H9 (cell line): ENCODE data around the gene FGFBP3. TPM values are rescaled to one million over a fixed set of nuclear protein-coding genes. Genes with fewer than 3 reads are reported as not detected.

ENCODE experiments used
- DNase-seq: peaks from one replicate; pipeline ENCODE4 v3.0.0-alpha.2; 2017
- H2AFZ ChIP-seq: one replicate; pipeline ENCODE4 v1.6.1; 2013; ENCODE audit warnings: mild to moderate bottlenecking, low read length, control low read depth, moderate library complexity
- H2AK5ac ChIP-seq: 2 replicates; pipeline ENCODE4 v1.6.1; 2013; ENCODE audit warnings: low read length, control low read depth, mixed read lengths; ENCODE audit not compliant: insufficient read length
- H2BK120ac ChIP-seq: one replicate; pipeline ENCODE4 v1.6.1; 2013; ENCODE audit warnings: low read depth, mild to moderate bottlenecking, low read length, control low read depth, inconsistent platforms; ENCODE audit not compliant: poor library complexity, severe bottlenecking
- H2BK12ac ChIP-seq: 2 replicates; pipeline ENCODE4 v1.6.1; 2013; ENCODE audit warnings: low read length, control low read depth, mixed read lengths, low read depth; ENCODE audit not compliant: insufficient read length
- H2BK15ac ChIP-seq: 2 replicates; pipeline ENCODE4 v1.6.1; 2013; ENCODE audit warnings: low read depth, low read length, control low read depth
- H2BK20ac ChIP-seq: one replicate; pipeline ENCODE4 v1.6.1; 2013; ENCODE audit warnings: low read depth, mild to moderate bottlenecking, low read length, control low read depth, inconsistent platforms; ENCODE audit not compliant: poor library complexity, severe bottlenecking
- H2BK5ac ChIP-seq: 2 replicates; pipeline ENCODE4 v1.6.1; 2013; ENCODE audit warnings: low read length, control low read depth, mixed read lengths; ENCODE audit not compliant: insufficient read length
- H3K14ac ChIP-seq: 2 replicates; pipeline ENCODE4 v1.6.1; 2013; ENCODE audit warnings: low read length, control low read depth; ENCODE audit not compliant: insufficient read depth
- H3K18ac ChIP-seq: 2 replicates; pipeline ENCODE4 v1.6.1; 2013; ENCODE audit warnings: low read depth, mild to moderate bottlenecking, mixed read lengths, low read length, control low read depth; ENCODE audit not compliant: insufficient read length
- H3K23ac ChIP-seq: 2 replicates; pipeline ENCODE4 v1.6.1; 2013; ENCODE audit warnings: low read length, control low read depth, mixed read lengths, low read depth; ENCODE audit not compliant: insufficient read length
- H3K23me2 ChIP-seq: 2 replicates; pipeline ENCODE4 v1.6.1; 2013; ENCODE audit warnings: low read depth, mild to moderate bottlenecking, mixed read lengths, low read length, control low read depth; ENCODE audit not compliant: insufficient read length, poor library complexity, severe bottlenecking
- H3K27ac ChIP-seq: 2 replicates; pipeline ENCODE4 v1.5.1; 2013; ENCODE audit warnings: low read length, control low read depth, mixed read lengths, low read depth; ENCODE audit not compliant: insufficient read length
- H3K27me3 ChIP-seq: 2 replicates; pipeline ENCODE4 v1.6.1; 2013; ENCODE audit warnings: low read length, control low read depth, inconsistent platforms; ENCODE audit not compliant: insufficient read depth
- H3K4ac ChIP-seq: 2 replicates; pipeline ENCODE4 v1.6.1; 2013; ENCODE audit warnings: low read depth, mild to moderate bottlenecking, control low read depth, inconsistent platforms, low read length, moderate library complexity
- H3K4me1 ChIP-seq: 2 replicates; pipeline ENCODE4 v1.6.1; 2013; ENCODE audit warnings: low read length, control low read depth, inconsistent platforms; ENCODE audit not compliant: insufficient read depth
- H3K4me2 ChIP-seq: 2 replicates; pipeline ENCODE4 v1.6.1; 2013; ENCODE audit warnings: low read length, control low read depth, mixed read lengths; ENCODE audit not compliant: insufficient read length, insufficient read depth
- H3K56ac ChIP-seq: 2 replicates; pipeline ENCODE4 v1.6.1; 2013; ENCODE audit warnings: low read depth, mild to moderate bottlenecking, mixed read lengths, low read length, control low read depth; ENCODE audit not compliant: insufficient read length
- H3K79me1 ChIP-seq: 2 replicates; pipeline ENCODE4 v1.6.1; 2013; ENCODE audit warnings: low read depth, mild to moderate bottlenecking, moderate library complexity, low read length, control low read depth, inconsistent platforms; ENCODE audit not compliant: insufficient read depth, poor library complexity, severe bottlenecking
- H3K79me2 ChIP-seq: 2 replicates; pipeline ENCODE4 v1.6.1; 2013; ENCODE audit warnings: low read length, control low read depth, inconsistent platforms; ENCODE audit not compliant: insufficient read depth
- H3K9ac ChIP-seq: 2 replicates; pipeline ENCODE4 v1.6.1; 2013; ENCODE audit warnings: low read length, control low read depth, mixed read lengths; ENCODE audit not compliant: insufficient read length; ENCODE audit errors: extremely low read depth
- H3K9me3 ChIP-seq: one replicate; pipeline ENCODE4 v1.6.1; 2013; ENCODE audit warnings: low read depth, low read length, inconsistent platforms; ENCODE audit not compliant: control insufficient read depth
- H3T11ph ChIP-seq: one replicate; pipeline ENCODE4 v1.6.1; 2013; ENCODE audit warnings: mild to moderate bottlenecking, low read length, control low read depth, inconsistent platforms
- H4K20me1 ChIP-seq: one replicate; pipeline ENCODE4 v1.6.1; 2013; ENCODE audit not compliant: control insufficient read depth, insufficient read length, insufficient read depth
- H4K5ac ChIP-seq: 2 replicates; pipeline ENCODE4 v1.6.1; 2013; ENCODE audit warnings: low read depth, mild to moderate bottlenecking, mixed read lengths, low read length, control low read depth; ENCODE audit not compliant: insufficient read length
- H4K8ac ChIP-seq: replicated peaks from 2 replicates; pipeline ENCODE4 v1.6.1; 2013; ENCODE audit warnings: low read length, control low read depth, mixed read lengths, low read depth; ENCODE audit not compliant: insufficient read length
- H4K91ac ChIP-seq: 2 replicates; pipeline ENCODE4 v1.6.1; 2013; ENCODE audit warnings: low read depth, mild to moderate bottlenecking, moderate library complexity, mixed read lengths, low read length, control low read depth; ENCODE audit not compliant: insufficient read length
- H3K27ac Mint-ChIP-seq, 3 experiments: 2 replicates in 2 of 3; 3 replicates in 1 of 3; pipeline ENCODE4 v1.8.0; 2020 to 2021; ENCODE audit warnings: mixed read lengths in 3 of 3, mild to moderate bottlenecking in 1 of 3, moderate library complexity in 1 of 3
- H3K27me3 Mint-ChIP-seq: 2 replicates; pipeline ENCODE4 v1.8.0; 2021; ENCODE audit warnings: low read depth, mild to moderate bottlenecking, moderate library complexity, mixed read lengths
- H3K36me3 Mint-ChIP-seq, 3 experiments: 2 replicates in 2 of 3; 3 replicates in 1 of 3; pipeline ENCODE4 v1.8.0; 2020 to 2021; ENCODE audit warnings: low read depth in 3 of 3, mixed read lengths in 3 of 3; ENCODE audit not compliant: insufficient read depth in 1 of 3
- H3K4me1 Mint-ChIP-seq, 2 experiments: 2 replicates each; pipeline ENCODE4 v1.8.0; 2020; ENCODE audit warnings: mixed read lengths in 2 of 2
- H3K4me3 Mint-ChIP-seq, 2 experiments: 2 replicates in 1 of 2; 3 replicates in 1 of 2; pipeline ENCODE4 v1.8.0; 2020 to 2021; ENCODE audit warnings: mild to moderate bottlenecking in 2 of 2, mixed read lengths in 2 of 2, moderate library complexity in 1 of 2
- H3K9me3 Mint-ChIP-seq, 2 experiments: 2 replicates in 1 of 2; 3 replicates in 1 of 2; pipeline ENCODE4 v1.8.0; 2020; ENCODE audit warnings: mild to moderate bottlenecking in 2 of 2, mixed read lengths in 2 of 2, moderate library complexity in 1 of 2
- WGBS: extraction: QIAGEN DNeasy Blood & Tissue Kit; methylation state at CpG from one replicate; pipeline ENCODE4 v1.1.7; 2013; ENCODE audit warnings: missing lambda C conversion rate, low lambda C conversion rate, mixed read lengths; ENCODE audit not compliant: insufficient read length; ENCODE audit errors: extremely low coverage; 5-methylcytosine and 5-hydroxymethylcytosine counted together
- total RNA-seq: library from RNA; stranded (reverse); gene quantifications from 2 replicates; pipeline ENCODE4 v1.2.1, GENCODE V29; 2021
- TF ChIP-seq, protein P1 (sequence below): fragments of 200-600 bp; sonication (generic); conservative IDR thresholded peaks from 3 replicates; pipeline ENCODE4 v1.8.0; 2021; ENCODE audit warnings: antibody characterized with exemption, mild to moderate bottlenecking

The FGFBP3 gene
- total RNA-seq, 1 experiment from 2014 or later, result 49.3 TPM

DNA sequence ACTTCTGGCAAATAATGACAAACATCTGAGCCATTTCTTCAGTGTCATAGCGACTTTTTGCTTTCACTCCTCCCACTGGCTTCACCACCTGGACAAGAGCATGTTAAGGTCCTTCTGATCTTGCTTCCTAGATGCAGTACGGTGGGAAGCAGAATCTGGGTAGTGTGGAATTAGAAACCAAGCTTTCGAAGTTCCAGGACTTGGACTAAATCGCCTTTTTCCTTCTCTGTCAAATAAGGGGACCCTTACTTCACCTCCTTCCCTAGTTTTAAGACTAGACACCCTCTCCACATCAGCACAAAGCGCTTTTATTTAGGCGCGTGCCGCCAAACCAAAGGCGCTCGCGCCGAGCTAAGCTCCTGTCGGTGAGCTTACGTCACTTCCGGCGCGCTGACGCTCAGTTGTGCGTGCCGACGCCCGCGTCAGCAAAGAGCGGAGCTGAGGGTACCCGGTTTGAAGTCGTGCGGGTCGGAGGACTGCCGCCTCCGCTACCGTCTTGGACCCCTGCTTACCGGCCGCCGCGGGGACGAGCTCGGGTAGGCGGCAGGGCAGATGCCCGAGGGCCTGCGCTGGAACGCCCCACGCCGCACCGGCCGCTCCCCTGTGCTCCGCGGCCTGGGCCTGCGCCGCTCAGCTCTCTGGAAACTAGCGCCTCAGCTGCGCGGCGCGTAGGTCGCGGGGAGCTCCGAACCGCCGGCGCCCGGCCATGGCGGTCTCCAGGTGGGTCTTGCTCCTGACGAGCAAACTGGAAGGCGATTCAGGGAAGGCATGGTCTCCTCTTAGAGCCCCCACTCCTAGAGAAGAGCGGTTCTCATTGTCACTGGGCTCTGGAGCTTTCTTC, 14.3 kb upstream of the FGFBP3 start, which contains the start of gene BTAF1:
BTAF1 (plus strand) TSS at position 400 of the 841 bp plus-strand sequence; CDS start at position 707, 307 bp downstream.
- Histone ChIP-seq H3K23me2 (peaks cover 4% of the 10 kb centered on the region), H3T11ph (peak within 1 kb of the TSS; percentile 97), H3K9ac (peak within 1 kb of the TSS; percentile 87), H4K8ac (peak within 1 kb of the TSS; percentile 98), H4K5ac (peak within 1 kb of the TSS; percentile 99), H3K27me3 (no peaks in the 10 kb centered on the region), H2AK5ac (no peak within 1 kb of the TSS), H3K18ac (peak within 1 kb of the TSS; percentile 97), H2BK5ac (no peak within 1 kb of the TSS), H2AFZ (no peak within 1 kb of the TSS), H4K20me1 (no peaks in the 10 kb centered on the region), H2BK120ac (peak within 1 kb of the TSS; percentile 89), H2BK12ac (no peak within 1 kb of the TSS), H3K27ac (peak within 1 kb of the TSS; percentile 84), H3K56ac (no peak within 1 kb of the TSS), H3K14ac (peak within 1 kb of the TSS; percentile 97), H3K9me3 (no peaks in the 10 kb centered on the region), H3K79me1 (no peaks in the 10 kb centered on the region), H4K91ac (no peak within 1 kb of the TSS), H3K23ac (no peak within 1 kb of the TSS), H3K4me1 (no peaks in the 10 kb centered on the region), H3K79me2 (peaks cover 11% of the 10 kb centered on the region; the same call in 1 of the 2 replicates), H2BK15ac (no peak within 1 kb of the TSS), H2BK20ac (no peak within 1 kb of the TSS), H3K4ac (no peak within 1 kb of the TSS; the same call in 1 of the 2 replicates), H3K4me2 (peak within 1 kb of the TSS; percentile 93)
- Mint-ChIP-seq H3K4me1 (peaks cover 18 to 32% of the 10 kb centered on the region in 2 experiments), H3K36me3 (peaks cover 13 to 25% (median 16%) of the 10 kb centered on the region in 3 experiments), H3K4me3 (peak within 1 kb of the TSS; percentile 84 to 94), H3K27ac (peak within 1 kb of the TSS; percentile 99), H3K9me3 (peaks cover 4 to 5% of the 10 kb centered on the region in 2 experiments), H3K27me3 (peaks cover 3% of the 10 kb centered on the region; the same call in 1 of the 2 replicates)
- WGBS, result no CpG with 5 or more reads among the region's 65 CpGs
- TF ChIP-seq, protein P1, sequence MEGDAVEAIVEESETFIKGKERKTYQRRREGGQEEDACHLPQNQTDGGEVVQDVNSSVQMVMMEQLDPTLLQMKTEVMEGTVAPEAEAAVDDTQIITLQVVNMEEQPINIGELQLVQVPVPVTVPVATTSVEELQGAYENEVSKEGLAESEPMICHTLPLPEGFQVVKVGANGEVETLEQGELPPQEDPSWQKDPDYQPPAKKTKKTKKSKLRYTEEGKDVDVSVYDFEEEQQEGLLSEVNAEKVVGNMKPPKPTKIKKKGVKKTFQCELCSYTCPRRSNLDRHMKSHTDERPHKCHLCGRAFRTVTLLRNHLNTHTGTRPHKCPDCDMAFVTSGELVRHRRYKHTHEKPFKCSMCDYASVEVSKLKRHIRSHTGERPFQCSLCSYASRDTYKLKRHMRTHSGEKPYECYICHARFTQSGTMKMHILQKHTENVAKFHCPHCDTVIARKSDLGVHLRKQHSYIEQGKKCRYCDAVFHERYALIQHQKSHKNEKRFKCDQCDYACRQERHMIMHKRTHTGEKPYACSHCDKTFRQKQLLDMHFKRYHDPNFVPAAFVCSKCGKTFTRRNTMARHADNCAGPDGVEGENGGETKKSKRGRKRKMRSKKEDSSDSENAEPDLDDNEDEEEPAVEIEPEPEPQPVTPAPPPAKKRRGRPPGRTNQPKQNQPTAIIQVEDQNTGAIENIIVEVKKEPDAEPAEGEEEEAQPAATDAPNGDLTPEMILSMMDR, result no peak
- peak; percentile 93 for DNase-seq
